ENCODE results near the gene FXR1. TPM values are rescaled to one million over a fixed set of nuclear protein-coding genes. Genes with fewer than 3 reads are reported as not detected.

FXR1 gene
- total RNA-seq, 1 experiment from 2014 or later = 219 TPM

GRCh38 chr3:181006541-181006940 lies 94.1 kb downstream of the FXR1 start:
- H3K27ac ChIP-seq (ENCODE audit: low read depth, low read length, poor library complexity, severe bottlenecking) = no peak overlapping the region
- TF ChIP-seq, protein P1, sequence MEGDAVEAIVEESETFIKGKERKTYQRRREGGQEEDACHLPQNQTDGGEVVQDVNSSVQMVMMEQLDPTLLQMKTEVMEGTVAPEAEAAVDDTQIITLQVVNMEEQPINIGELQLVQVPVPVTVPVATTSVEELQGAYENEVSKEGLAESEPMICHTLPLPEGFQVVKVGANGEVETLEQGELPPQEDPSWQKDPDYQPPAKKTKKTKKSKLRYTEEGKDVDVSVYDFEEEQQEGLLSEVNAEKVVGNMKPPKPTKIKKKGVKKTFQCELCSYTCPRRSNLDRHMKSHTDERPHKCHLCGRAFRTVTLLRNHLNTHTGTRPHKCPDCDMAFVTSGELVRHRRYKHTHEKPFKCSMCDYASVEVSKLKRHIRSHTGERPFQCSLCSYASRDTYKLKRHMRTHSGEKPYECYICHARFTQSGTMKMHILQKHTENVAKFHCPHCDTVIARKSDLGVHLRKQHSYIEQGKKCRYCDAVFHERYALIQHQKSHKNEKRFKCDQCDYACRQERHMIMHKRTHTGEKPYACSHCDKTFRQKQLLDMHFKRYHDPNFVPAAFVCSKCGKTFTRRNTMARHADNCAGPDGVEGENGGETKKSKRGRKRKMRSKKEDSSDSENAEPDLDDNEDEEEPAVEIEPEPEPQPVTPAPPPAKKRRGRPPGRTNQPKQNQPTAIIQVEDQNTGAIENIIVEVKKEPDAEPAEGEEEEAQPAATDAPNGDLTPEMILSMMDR (conservative IDR thresholded peaks at IDR 0.05; ENCODE audit: low read depth, low read length) = no peak
- TF ChIP-seq EZH2 (IDR thresholded peaks at IDR 0.05; ENCODE audit: borderline replicate concordance, low read depth, low read length, poor library complexity, severe bottlenecking) = no peak
- ChIA-PET CTCF (no interaction called here), POLR2A (ENCODE audit: low non-redundant PET) (no interaction called here)
- intact Hi-C loops (cut with micrococcal nuclease; ENCODE audit: unreplicated experiment) = no loop called here
- no peaks in the 10 kb centered on the region for H3K36me3 ChIP-seq (ENCODE audit: insufficient read depth, low read length, poor library complexity, severe bottlenecking)
- no peaks in the 10 kb centered on the region for H3K9me3 ChIP-seq (ENCODE audit: low read depth, low read length, poor library complexity, severe bottlenecking)
- H3K4me3 ChIP-seq (ENCODE audit: low read depth, low read length, poor library complexity, severe bottlenecking) = no peak overlapping the region
- no peak for DNase-seq (ENCODE audit: low spot score)
- H3K27me3 ChIP-seq (replicated peaks; ENCODE audit: insufficient read depth, low read depth, low read length, poor library complexity) = no peaks in the 10 kb centered on the region
- no TSS peak for BruUV-seq (replicated peaks)
- H3K4me1 ChIP-seq (ENCODE audit: insufficient read depth, low read length, poor library complexity, severe bottlenecking) = no peaks in the 10 kb centered on the region

DNA sequence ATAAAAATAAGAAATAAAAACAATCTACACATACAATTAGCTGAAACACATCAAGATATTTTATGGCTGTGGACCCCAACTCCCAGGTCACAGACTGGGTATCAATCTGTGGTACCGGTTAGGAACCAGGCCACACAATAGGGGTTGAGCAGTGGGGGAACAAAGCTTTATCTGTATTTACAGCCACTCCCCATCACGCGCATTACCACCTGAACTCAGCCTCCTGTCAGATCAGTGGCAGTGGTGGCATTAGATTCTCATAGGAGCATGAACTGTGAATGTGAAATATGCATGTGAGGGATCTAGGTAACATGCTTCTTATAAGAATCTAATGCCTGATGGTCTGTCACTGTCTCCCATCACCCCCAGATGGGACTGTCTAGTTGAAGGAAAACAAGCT lies 94.8 kb downstream of the FXR1 start:
- CTCF ChIA-PET = no interaction called here
- Histone ChIP-seq H3K27ac (ENCODE audit: low read depth, low read length, poor library complexity, severe bottlenecking) (no peak overlapping the region), H3K4me3 (ENCODE audit: low read depth, low read length, poor library complexity, severe bottlenecking) (no peak overlapping the region), H3K36me3 (ENCODE audit: insufficient read depth, low read length, poor library complexity, severe bottlenecking) (no peaks in the 10 kb centered on the region), H3K4me1 (ENCODE audit: insufficient read depth, low read length, poor library complexity, severe bottlenecking) (no peaks in the 10 kb centered on the region), H3K9me3 (ENCODE audit: low read depth, low read length, poor library complexity, severe bottlenecking) (no peaks in the 10 kb centered on the region), H3K27me3 (replicated peaks; ENCODE audit: insufficient read depth, low read depth, low read length, poor library complexity) (no peaks in the 10 kb centered on the region)
- intact Hi-C loops (cut with micrococcal nuclease; ENCODE audit: unreplicated experiment) = no loop called here
- no TSS peak for BruUV-seq (replicated peaks)
- POLR2A ChIA-PET (ENCODE audit: low non-redundant PET) = interaction anchor here (0.6 kb wide), 1 partner anchor 1477 kb away, joined by 4 read pairs; no protein-coding TSS in a partner anchor
- no peak for DNase-seq (ENCODE audit: low spot score)
- TF ChIP-seq EZH2 (IDR thresholded peaks at IDR 0.05; ENCODE audit: borderline replicate concordance, low read depth, low read length, poor library complexity, severe bottlenecking) = no peak
- TF ChIP-seq, protein P1 (conservative IDR thresholded peaks at IDR 0.05; ENCODE audit: low read depth, low read length) = no peak

DNA sequence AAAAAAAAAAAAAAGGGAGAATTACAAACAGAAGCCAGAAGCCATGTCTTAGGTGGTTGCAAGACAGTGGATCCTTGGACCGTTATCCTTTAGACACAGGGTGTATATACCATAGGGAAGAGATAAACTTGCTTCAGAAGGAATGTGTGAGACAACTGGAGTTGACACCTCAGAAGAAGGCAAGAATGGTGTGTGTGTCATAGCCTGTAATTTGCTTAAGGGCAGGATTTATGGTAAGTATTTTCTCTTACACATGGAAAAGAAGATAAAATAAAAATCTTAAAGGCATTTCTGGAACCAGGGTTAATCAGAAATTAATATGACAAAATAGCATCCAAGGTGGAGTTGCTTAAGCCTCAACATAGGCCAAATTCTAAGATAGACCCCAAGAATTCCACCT lies 96.3 kb downstream of the FXR1 start:
- Histone ChIP-seq H3K4me3 (ENCODE audit: low read depth, low read length, poor library complexity, severe bottlenecking) (no peak overlapping the region), H3K27me3 (replicated peaks; ENCODE audit: insufficient read depth, low read depth, low read length, poor library complexity) (no peaks in the 10 kb centered on the region), H3K9me3 (ENCODE audit: low read depth, low read length, poor library complexity, severe bottlenecking) (no peaks in the 10 kb centered on the region), H3K27ac (ENCODE audit: low read depth, low read length, poor library complexity, severe bottlenecking) (no peak overlapping the region), H3K4me1 (ENCODE audit: insufficient read depth, low read length, poor library complexity, severe bottlenecking) (no peaks in the 10 kb centered on the region), H3K36me3 (ENCODE audit: insufficient read depth, low read length, poor library complexity, severe bottlenecking) (no peaks in the 10 kb centered on the region)
- intact Hi-C loops (cut with micrococcal nuclease; ENCODE audit: unreplicated experiment) = no loop called here
- no peak for TF ChIP-seq EZH2 (IDR thresholded peaks at IDR 0.05; ENCODE audit: borderline replicate concordance, low read depth, low read length, poor library complexity, severe bottlenecking)
- TF ChIP-seq, protein P1 (conservative IDR thresholded peaks at IDR 0.05; ENCODE audit: low read depth, low read length) = no peak
- no TSS peak for BruUV-seq (replicated peaks)
- ChIA-PET POLR2A (ENCODE audit: low non-redundant PET) (no interaction called here), CTCF (no interaction called here)
- DNase-seq (ENCODE audit: low spot score) = no peak

All from A673 (cell line).